ENCODE measurements around the gene TRIM2. TPM values are rescaled to one million over a fixed set of nuclear protein-coding genes. Genes with fewer than 3 reads are reported as not detected.

The TRIM2 gene
- total RNA-seq, 1 donor from 2014 or later = 120 TPM

GRCh38 chr4:153232768-153233167 is 28.5 kb downstream of the TRIM2 start:
- Mint-ChIP-seq H3K27ac (ENCODE audit: unreplicated experiment) (no peak overlapping the region), H3K4me1 (ENCODE audit: low read depth, unreplicated experiment) (peaks cover 31% of the 10 kb centered on the region), H3K9me3 (ENCODE audit: unreplicated experiment) (peaks cover 9% of the 10 kb centered on the region), H3K27me3 (ENCODE audit: unreplicated experiment) (peaks cover 5% of the 10 kb centered on the region), H3K36me3 (ENCODE audit: unreplicated experiment) (no peaks in the 10 kb centered on the region), H3K4me3 (ENCODE audit: unreplicated experiment) (no peak overlapping the region)
- TF ChIP-seq CTCF (IDR thresholded peaks at IDR 0.05; ENCODE audit: partially characterized antibody, unreplicated experiment) = no peak
- peak; percentile 32 for DNase-seq

GRCh38 chr4:153233761-153234371 is 29.6 kb downstream of the TRIM2 start:
- DNase-seq = no peak
- Mint-ChIP-seq H3K4me3 (ENCODE audit: unreplicated experiment) (no peak overlapping the region), H3K4me1 (ENCODE audit: low read depth, unreplicated experiment) (peaks cover 20% of the 10 kb centered on the region), H3K27me3 (ENCODE audit: unreplicated experiment) (peaks cover 7% of the 10 kb centered on the region), H3K9me3 (ENCODE audit: unreplicated experiment) (peaks cover 6% of the 10 kb centered on the region), H3K27ac (ENCODE audit: unreplicated experiment) (no peak overlapping the region), H3K36me3 (ENCODE audit: unreplicated experiment) (no peaks in the 10 kb centered on the region)
- TF ChIP-seq CTCF (IDR thresholded peaks at IDR 0.05; ENCODE audit: partially characterized antibody, unreplicated experiment) = no peak

- H3K36me3 Mint-ChIP-seq (ENCODE audit: unreplicated experiment) = no peaks in the 10 kb centered on the region
- no peak for TF ChIP-seq CTCF (IDR thresholded peaks at IDR 0.05; ENCODE audit: partially characterized antibody, unreplicated experiment)
- H3K9me3 Mint-ChIP-seq (ENCODE audit: unreplicated experiment) = peaks cover 6% of the 10 kb centered on the region
- H3K4me3 Mint-ChIP-seq (ENCODE audit: unreplicated experiment) = no peak overlapping the region
- DNase-seq = no peak
- H3K27ac Mint-ChIP-seq (ENCODE audit: unreplicated experiment) = no peak overlapping the region
- H3K27me3 Mint-ChIP-seq (ENCODE audit: unreplicated experiment) = peaks cover 7% of the 10 kb centered on the region
- H3K4me1 Mint-ChIP-seq (ENCODE audit: low read depth, unreplicated experiment) = peaks cover 18% of the 10 kb centered on the region
These were observed 30.6 kb downstream of the TRIM2 start for GRCh38 chr4:153234885-153235284.

- Mint-ChIP-seq H3K36me3 (ENCODE audit: unreplicated experiment) (no peaks in the 10 kb centered on the region), H3K27me3 (ENCODE audit: unreplicated experiment) (peaks cover 16% of the 10 kb centered on the region), H3K27ac (ENCODE audit: unreplicated experiment) (no peak overlapping the region), H3K4me1 (ENCODE audit: low read depth, unreplicated experiment) (peaks cover 27% of the 10 kb centered on the region), H3K9me3 (ENCODE audit: unreplicated experiment) (peaks cover 11% of the 10 kb centered on the region), H3K4me3 (ENCODE audit: unreplicated experiment) (no peak overlapping the region)
- no peak for TF ChIP-seq CTCF (IDR thresholded peaks at IDR 0.05; ENCODE audit: partially characterized antibody, unreplicated experiment)
- DNase-seq = no peak
These were observed 34.1 kb downstream of the TRIM2 start for GRCh38 chr4:153238135-153238919.

- DNase-seq = no peak
- peak overlapping the region; percentile 10 for H3K27ac Mint-ChIP-seq (ENCODE audit: unreplicated experiment)
- peaks cover 16% of the 10 kb centered on the region for H3K27me3 Mint-ChIP-seq (ENCODE audit: unreplicated experiment)
- H3K4me1 Mint-ChIP-seq (ENCODE audit: low read depth, unreplicated experiment) = peaks cover 29% of the 10 kb centered on the region
- no peaks in the 10 kb centered on the region for H3K36me3 Mint-ChIP-seq (ENCODE audit: unreplicated experiment)
- H3K4me3 Mint-ChIP-seq (ENCODE audit: unreplicated experiment) = no peak overlapping the region
- peaks cover 9% of the 10 kb centered on the region for H3K9me3 Mint-ChIP-seq (ENCODE audit: unreplicated experiment)
- no peak for TF ChIP-seq CTCF (IDR thresholded peaks at IDR 0.05; ENCODE audit: partially characterized antibody, unreplicated experiment)
These were observed 35.2 kb downstream of the TRIM2 start for GRCh38 chr4:153239409-153239808.

Measured in glutamatergic neuron (in vitro differentiated cells).